ENCODE results near the gene RRP1.

The RRP1 gene

GRCh38 chr21:43806017-43806710, 16.8 kb downstream of the RRP1 start:
- FAIRE-seq (no peak), DNase-seq (ENCODE audit: insufficient read length, low spot score) (no peak)
- no peak for TF ChIP-seq SPI1 (IDR thresholded peaks at IDR 0.05; ENCODE audit: low read depth, low read length)
- TF ChIP-seq POU2F2 (IDR thresholded peaks at IDR 0.05; ENCODE audit: low read depth, low read length): 0 out of 2 replicates have a peak, but pooled peaks have one; percentile 34
- TF ChIP-seq PAX5 (IDR thresholded peaks at IDR 0.05; ENCODE audit: insufficient read depth, low read length, severe bottlenecking): no peak
- peak; percentile 40; the same call in 1 of the 2 replicates for TF ChIP-seq POLR2AphosphoS5 (IDR thresholded peaks at IDR 0.05; ENCODE audit: low read depth, low read length)
- no peak for TF ChIP-seq TAF1 (IDR thresholded peaks at IDR 0.05; ENCODE audit: low read depth, low read length)
- peak; percentile 55; the same call in 1 of the 2 replicates for TF ChIP-seq POLR2A (IDR thresholded peaks at IDR 0.05; ENCODE audit: low read depth, low read length)

GRCh38 chr21:43808367-43808766, 19.0 kb downstream of the RRP1 start:
- FAIRE-seq (no peak), DNase-seq (ENCODE audit: insufficient read length, low spot score) (no peak)

GRCh38 chr21:43808832-43809251, 19.5 kb downstream of the RRP1 start:
- no peak for TF ChIP-seq POU2F2 (IDR thresholded peaks at IDR 0.05; ENCODE audit: low read depth, low read length)
- TF ChIP-seq POLR2AphosphoS5 (IDR thresholded peaks at IDR 0.05; ENCODE audit: low read depth, low read length): no peak
- no peak for TF ChIP-seq SPI1 (IDR thresholded peaks at IDR 0.05; ENCODE audit: low read depth, low read length)
- no peak for TF ChIP-seq TAF1 (IDR thresholded peaks at IDR 0.05; ENCODE audit: low read depth, low read length)
- no peak for TF ChIP-seq PAX5 (IDR thresholded peaks at IDR 0.05; ENCODE audit: insufficient read depth, low read length, severe bottlenecking)
- TF ChIP-seq POLR2A (IDR thresholded peaks at IDR 0.05; ENCODE audit: low read depth, low read length): no peak
- DNase-seq (ENCODE audit: insufficient read length, low spot score) (no peak), FAIRE-seq (no peak)

More at GRCh38 chr21:43808367-43808766, 19.0 kb downstream of the RRP1 start:
- TF ChIP-seq POLR2A (IDR thresholded peaks at IDR 0.05; ENCODE audit: low read depth, low read length): no peak
- TF ChIP-seq TAF1 (IDR thresholded peaks at IDR 0.05; ENCODE audit: low read depth, low read length): no peak
- TF ChIP-seq POU2F2 (IDR thresholded peaks at IDR 0.05; ENCODE audit: low read depth, low read length): no peak
- no peak for TF ChIP-seq PAX5 (IDR thresholded peaks at IDR 0.05; ENCODE audit: insufficient read depth, low read length, severe bottlenecking)
- no peak for TF ChIP-seq SPI1 (IDR thresholded peaks at IDR 0.05; ENCODE audit: low read depth, low read length)
- TF ChIP-seq POLR2AphosphoS5 (IDR thresholded peaks at IDR 0.05; ENCODE audit: low read depth, low read length): no peak

- FAIRE-seq (no peak), DNase-seq (ENCODE audit: insufficient read length, low spot score) (no peak)
- TF ChIP-seq SPI1 (IDR thresholded peaks at IDR 0.05; ENCODE audit: low read depth, low read length) (no peak), PAX5 (IDR thresholded peaks at IDR 0.05; ENCODE audit: insufficient read depth, low read length, severe bottlenecking) (no peak), POLR2AphosphoS5 (IDR thresholded peaks at IDR 0.05; ENCODE audit: low read depth, low read length) (no peak; the same call in 1 of the 2 replicates), TAF1 (IDR thresholded peaks at IDR 0.05; ENCODE audit: low read depth, low read length) (no peak), POU2F2 (IDR thresholded peaks at IDR 0.05; ENCODE audit: low read depth, low read length) (no peak), POLR2A (IDR thresholded peaks at IDR 0.05; ENCODE audit: low read depth, low read length) (no peak)
These were observed 20.0 kb downstream of the RRP1 start for GRCh38 chr21:43809346-43809799.

GRCh38 chr21:43809853-43810504, 20.6 kb downstream of the RRP1 start:
- no peak for TF ChIP-seq PAX5 (IDR thresholded peaks at IDR 0.05; ENCODE audit: insufficient read depth, low read length, severe bottlenecking)
- no peak for TF ChIP-seq TAF1 (IDR thresholded peaks at IDR 0.05; ENCODE audit: low read depth, low read length)
- no peak; the same call in 1 of the 2 replicates for TF ChIP-seq POLR2A (IDR thresholded peaks at IDR 0.05; ENCODE audit: low read depth, low read length)
- peak; percentile 40; the same call in 1 of the 2 replicates for TF ChIP-seq POLR2AphosphoS5 (IDR thresholded peaks at IDR 0.05; ENCODE audit: low read depth, low read length)
- TF ChIP-seq SPI1 (IDR thresholded peaks at IDR 0.05; ENCODE audit: low read depth, low read length): no peak
- TF ChIP-seq POU2F2 (IDR thresholded peaks at IDR 0.05; ENCODE audit: low read depth, low read length): peak; percentile 2; the same call in 1 of the 2 replicates
- DNase-seq (ENCODE audit: insufficient read length, low spot score): no peak
- FAIRE-seq: peak; percentile 13

GRCh38 chr21:43810505-43811261, 21.3 kb downstream of the RRP1 start:
- peak; percentile 98 for DNase-seq (ENCODE audit: insufficient read length, low spot score)
- TF ChIP-seq PAX5 (IDR thresholded peaks at IDR 0.05; ENCODE audit: insufficient read depth, low read length, severe bottlenecking) (peak; percentile 49), POLR2A (IDR thresholded peaks at IDR 0.05; ENCODE audit: low read depth, low read length) (0 out of 2 replicates have a peak, but pooled peaks have one; percentile 22), TAF1 (IDR thresholded peaks at IDR 0.05; ENCODE audit: low read depth, low read length) (0 out of 2 replicates have a peak, but pooled peaks have one; percentile 19), POLR2AphosphoS5 (IDR thresholded peaks at IDR 0.05; ENCODE audit: low read depth, low read length) (no peak), SPI1 (IDR thresholded peaks at IDR 0.05; ENCODE audit: low read depth, low read length) (no peak), POU2F2 (IDR thresholded peaks at IDR 0.05; ENCODE audit: low read depth, low read length) (no peak)
- FAIRE-seq: peak; percentile 90

GRCh38 chr21:43811262-43812105, 22.1 kb downstream of the RRP1 start:
- TF ChIP-seq POLR2AphosphoS5 (IDR thresholded peaks at IDR 0.05; ENCODE audit: low read depth, low read length) (no peak; the same call in 1 of the 2 replicates), TAF1 (IDR thresholded peaks at IDR 0.05; ENCODE audit: low read depth, low read length) (no peak), POU2F2 (IDR thresholded peaks at IDR 0.05; ENCODE audit: low read depth, low read length) (no peak), POLR2A (IDR thresholded peaks at IDR 0.05; ENCODE audit: low read depth, low read length) (no peak)
- FAIRE-seq (no peak), DNase-seq (ENCODE audit: insufficient read length, low spot score) (no peak)
